WTC11 (cell line): ENCODE measurements around the gene LRRC8C.

Experiments used
- CREM ChIP-seq: sonication (generic); formaldehyde crosslinking; IDR thresholded peaks from 2 replicates; pipeline ENCODE4 v1.8.1; 2022; ENCODE audit warnings: mild to moderate bottlenecking, missing genetic modification reagents, moderate library complexity
- ELF4 ChIP-seq: sonication (generic); formaldehyde crosslinking; IDR thresholded peaks from 2 replicates; pipeline ENCODE4 v1.8.1; 2022; ENCODE audit warnings: low read depth, mild to moderate bottlenecking, moderate library complexity, missing genetic modification reagents
- HMGXB4 ChIP-seq: sonication (generic); formaldehyde crosslinking; IDR thresholded peaks from 2 replicates; pipeline ENCODE4 v1.8.1; 2023; ENCODE audit warnings: mild to moderate bottlenecking, moderate library complexity, missing genetic modification reagents
- JUN ChIP-seq: sonication (generic); formaldehyde crosslinking; IDR thresholded peaks from 2 replicates; pipeline ENCODE4 v1.8.0; 2023; ENCODE audit warnings: mild to moderate bottlenecking, missing genetic modification reagents
- MAX ChIP-seq: sonication (generic); formaldehyde crosslinking; IDR thresholded peaks from 2 replicates; pipeline ENCODE4 v1.8.0; 2022; ENCODE audit warnings: mild to moderate bottlenecking, missing genetic modification reagents
- TCF7 ChIP-seq: sonication (generic); formaldehyde crosslinking; IDR thresholded peaks from 2 replicates; pipeline ENCODE4 v1.8.0; 2022; ENCODE audit warnings: mild to moderate bottlenecking, low read depth, missing genetic modification reagents, moderate library complexity
- ZNF138 ChIP-seq: sonication (generic); formaldehyde crosslinking; conservative IDR thresholded peaks from 2 replicates; pipeline ENCODE4 v1.8.1; 2022; ENCODE audit warnings: mild to moderate bottlenecking, moderate library complexity, missing genetic modification reagents
- ZNF263 ChIP-seq: sonication (generic); formaldehyde crosslinking; IDR thresholded peaks from 2 replicates; pipeline ENCODE4 v1.8.1; 2022; ENCODE audit warnings: low read depth, mild to moderate bottlenecking, moderate library complexity, missing genetic modification reagents
- TF ChIP-seq, protein P1 (sequence below): sonication (generic); formaldehyde crosslinking; IDR thresholded peaks from 2 replicates; pipeline ENCODE4 v1.8.1; 2023; ENCODE audit warnings: mild to moderate bottlenecking, missing genetic modification reagents, borderline replicate concordance
- TF ChIP-seq, protein P2 (sequence below): fragments of 200-600 bp; IDR thresholded peaks from 2 replicates; pipeline ENCODE4 v1.8.0; 2022; ENCODE audit warnings: antibody characterized with exemption
- TF ChIP-seq, protein P3 (sequence below): sonication (generic); formaldehyde crosslinking; IDR thresholded peaks from 2 replicates; pipeline ENCODE4 v1.8.1; 2023; ENCODE audit warnings: mild to moderate bottlenecking, missing genetic modification reagents, moderate library complexity

GRCh38 chr1:89725631-89726030, 92.7 kb downstream of the LRRC8C start:
- TF ChIP-seq ZNF263 (CRISPR knock-in tag) (no peak), CREM (no peak), HMGXB4 (CRISPR knock-in tag) (no peak), ZNF138 (CRISPR knock-in tag) (no peak), ELF4 (CRISPR knock-in tag) (no peak), MAX (CRISPR knock-in tag) (no peak), TCF7 (CRISPR knock-in tag) (no peak), JUN (CRISPR knock-in tag) (no peak)
- TF ChIP-seq, protein P1, sequence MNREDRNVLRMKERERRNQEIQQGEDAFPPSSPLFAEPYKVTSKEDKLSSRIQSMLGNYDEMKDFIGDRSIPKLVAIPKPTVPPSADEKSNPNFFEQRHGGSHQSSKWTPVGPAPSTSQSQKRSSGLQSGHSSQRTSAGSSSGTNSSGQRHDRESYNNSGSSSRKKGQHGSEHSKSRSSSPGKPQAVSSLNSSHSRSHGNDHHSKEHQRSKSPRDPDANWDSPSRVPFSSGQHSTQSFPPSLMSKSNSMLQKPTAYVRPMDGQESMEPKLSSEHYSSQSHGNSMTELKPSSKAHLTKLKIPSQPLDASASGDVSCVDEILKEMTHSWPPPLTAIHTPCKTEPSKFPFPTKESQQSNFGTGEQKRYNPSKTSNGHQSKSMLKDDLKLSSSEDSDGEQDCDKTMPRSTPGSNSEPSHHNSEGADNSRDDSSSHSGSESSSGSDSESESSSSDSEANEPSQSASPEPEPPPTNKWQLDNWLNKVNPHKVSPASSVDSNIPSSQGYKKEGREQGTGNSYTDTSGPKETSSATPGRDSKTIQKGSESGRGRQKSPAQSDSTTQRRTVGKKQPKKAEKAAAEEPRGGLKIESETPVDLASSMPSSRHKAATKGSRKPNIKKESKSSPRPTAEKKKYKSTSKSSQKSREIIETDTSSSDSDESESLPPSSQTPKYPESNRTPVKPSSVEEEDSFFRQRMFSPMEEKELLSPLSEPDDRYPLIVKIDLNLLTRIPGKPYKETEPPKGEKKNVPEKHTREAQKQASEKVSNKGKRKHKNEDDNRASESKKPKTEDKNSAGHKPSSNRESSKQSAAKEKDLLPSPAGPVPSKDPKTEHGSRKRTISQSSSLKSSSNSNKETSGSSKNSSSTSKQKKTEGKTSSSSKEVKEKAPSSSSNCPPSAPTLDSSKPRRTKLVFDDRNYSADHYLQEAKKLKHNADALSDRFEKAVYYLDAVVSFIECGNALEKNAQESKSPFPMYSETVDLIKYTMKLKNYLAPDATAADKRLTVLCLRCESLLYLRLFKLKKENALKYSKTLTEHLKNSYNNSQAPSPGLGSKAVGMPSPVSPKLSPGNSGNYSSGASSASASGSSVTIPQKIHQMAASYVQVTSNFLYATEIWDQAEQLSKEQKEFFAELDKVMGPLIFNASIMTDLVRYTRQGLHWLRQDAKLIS (CRISPR knock-in tag) = no peak
- TF ChIP-seq, protein P2, sequence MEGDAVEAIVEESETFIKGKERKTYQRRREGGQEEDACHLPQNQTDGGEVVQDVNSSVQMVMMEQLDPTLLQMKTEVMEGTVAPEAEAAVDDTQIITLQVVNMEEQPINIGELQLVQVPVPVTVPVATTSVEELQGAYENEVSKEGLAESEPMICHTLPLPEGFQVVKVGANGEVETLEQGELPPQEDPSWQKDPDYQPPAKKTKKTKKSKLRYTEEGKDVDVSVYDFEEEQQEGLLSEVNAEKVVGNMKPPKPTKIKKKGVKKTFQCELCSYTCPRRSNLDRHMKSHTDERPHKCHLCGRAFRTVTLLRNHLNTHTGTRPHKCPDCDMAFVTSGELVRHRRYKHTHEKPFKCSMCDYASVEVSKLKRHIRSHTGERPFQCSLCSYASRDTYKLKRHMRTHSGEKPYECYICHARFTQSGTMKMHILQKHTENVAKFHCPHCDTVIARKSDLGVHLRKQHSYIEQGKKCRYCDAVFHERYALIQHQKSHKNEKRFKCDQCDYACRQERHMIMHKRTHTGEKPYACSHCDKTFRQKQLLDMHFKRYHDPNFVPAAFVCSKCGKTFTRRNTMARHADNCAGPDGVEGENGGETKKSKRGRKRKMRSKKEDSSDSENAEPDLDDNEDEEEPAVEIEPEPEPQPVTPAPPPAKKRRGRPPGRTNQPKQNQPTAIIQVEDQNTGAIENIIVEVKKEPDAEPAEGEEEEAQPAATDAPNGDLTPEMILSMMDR = no peak
- TF ChIP-seq, protein P3, sequence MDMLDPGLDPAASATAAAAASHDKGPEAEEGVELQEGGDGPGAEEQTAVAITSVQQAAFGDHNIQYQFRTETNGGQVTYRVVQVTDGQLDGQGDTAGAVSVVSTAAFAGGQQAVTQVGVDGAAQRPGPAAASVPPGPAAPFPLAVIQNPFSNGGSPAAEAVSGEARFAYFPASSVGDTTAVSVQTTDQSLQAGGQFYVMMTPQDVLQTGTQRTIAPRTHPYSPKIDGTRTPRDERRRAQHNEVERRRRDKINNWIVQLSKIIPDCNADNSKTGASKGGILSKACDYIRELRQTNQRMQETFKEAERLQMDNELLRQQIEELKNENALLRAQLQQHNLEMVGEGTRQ (CRISPR knock-in tag) = no peak
